Stimulated activated CD4-positive, alpha-beta T cell treated with anti-CD3 and anti-CD28 coated beads, Interleukin-15, amount 100 ng/mL, for 48 hours (primary cell): ENCODE results near the gene ABCC4.

ENCODE experiments used
- DNase-seq, 2 donors: peaks; one replicate each; pipeline ENCODE4 v3.0.0-alpha.2; 2020; ENCODE audit warnings: low read depth in 2 of 2

The ABCC4 gene

GRCh38 chr13:95155504-95155903 is 145.7 kb downstream of the ABCC4 start:
- no peak for DNase-seq

- DNase-seq: no peak
Observed at GRCh38 chr13:95155093-95155492, 146.2 kb downstream of the ABCC4 start.

GRCh38 chr13:95154413-95154886 is 146.8 kb downstream of the ABCC4 start:
- no peak for DNase-seq

GRCh38 chr13:95153647-95154412 is 147.4 kb downstream of the ABCC4 start:
- no peak for DNase-seq

GRCh38 chr13:95151942-95152587 is 149.2 kb downstream of the ABCC4 start:
- no peak for DNase-seq

GRCh38 chr13:95150555-95150954 is 150.7 kb downstream of the ABCC4 start:
- no peak for DNase-seq

GRCh38 chr13:95146486-95146885 is 154.8 kb downstream of the ABCC4 start:
- DNase-seq: no peak

- no peak for DNase-seq
Observed at GRCh38 chr13:95145587-95145986, 155.7 kb downstream of the ABCC4 start.

- DNase-seq: no peak
Observed at GRCh38 chr13:95140502-95140901, 160.7 kb downstream of the ABCC4 start.

- DNase-seq: no peak
Observed at GRCh38 chr13:95138876-95139585, 162.2 kb downstream of the ABCC4 start.

GRCh38 chr13:95137096-95137495 is 164.2 kb downstream of the ABCC4 start:
- DNase-seq: no peak

- no peak for DNase-seq
Observed at GRCh38 chr13:95136638-95137037, 164.6 kb downstream of the ABCC4 start.

GRCh38 chr13:95133498-95133897 is 167.8 kb downstream of the ABCC4 start:
- no peak for DNase-seq

- no peak for DNase-seq
Observed at GRCh38 chr13:95129004-95129403, 172.2 kb downstream of the ABCC4 start.

GRCh38 chr13:95128045-95128643 is 173.1 kb downstream of the ABCC4 start:
- no peak for DNase-seq

GRCh38 chr13:95124959-95125358 is 176.3 kb downstream of the ABCC4 start:
- no peak for DNase-seq

- no peak for DNase-seq
Observed at GRCh38 chr13:95123726-95124125, 177.5 kb downstream of the ABCC4 start.

GRCh38 chr13:95122063-95122462 is 179.2 kb downstream of the ABCC4 start:
- DNase-seq: no peak

GRCh38 chr13:95121516-95121915 is 179.7 kb downstream of the ABCC4 start:
- DNase-seq: no peak

GRCh38 chr13:95120650-95121049 is 180.6 kb downstream of the ABCC4 start:
- no peak for DNase-seq

GRCh38 chr13:95118541-95119324 is 182.5 kb downstream of the ABCC4 start:
- no peak for DNase-seq
